Liver (tissue), 9 donors: ENCODE measurements around the gene CRHR2. TPM values are rescaled to one million over a fixed set of nuclear protein-coding genes. Genes with fewer than 3 reads are reported as not detected.

Source experiments
- DNase-seq: peaks from one replicate; pipeline ENCODE4 v3.0.0-alpha.2; 2017; ENCODE audit warnings: low spot score
- H3K27ac ChIP-seq, 2 donors: one replicate each; pipeline ENCODE4 v1.7.0; 2013; ENCODE audit warnings: inconsistent platforms in 2 of 2, low read length in 2 of 2, control low read depth in 1 of 2, low read depth in 1 of 2, mild to moderate bottlenecking in 1 of 2
- H3K27me3 ChIP-seq, 4 donors: one replicate each; pipeline versions ENCODE4 v1.6.1 to v1.7.0; 2013; ENCODE audit warnings: low read length in 3 of 4, inconsistent platforms in 1 of 4, mild to moderate bottlenecking in 1 of 4, moderate library complexity in 1 of 4; ENCODE audit not compliant: control insufficient read depth in 4 of 4, insufficient read depth in 4 of 4
- H3K36me3 ChIP-seq, 4 donors: one replicate each; pipeline versions ENCODE4 v1.6.1 to v1.7.0; 2013; ENCODE audit warnings: low read length in 3 of 4, mild to moderate bottlenecking in 3 of 4, low read depth in 1 of 4, moderate library complexity in 1 of 4; ENCODE audit not compliant: control insufficient read depth in 4 of 4, insufficient read depth in 3 of 4
- H3K4me1 ChIP-seq, 4 donors: one replicate each; pipeline versions ENCODE4 v1.6.1 to v1.7.0; 2013; ENCODE audit warnings: low read length in 3 of 4, mild to moderate bottlenecking in 3 of 4, moderate library complexity in 1 of 4; ENCODE audit not compliant: control insufficient read depth in 4 of 4, insufficient read depth in 4 of 4
- H3K4me3 ChIP-seq, 3 donors: one replicate each; pipeline versions ENCODE4 v1.6.1 to v1.7.0; 2013; ENCODE audit warnings: low read length in 3 of 3, control low read depth in 1 of 3, low read depth in 1 of 3, mild to moderate bottlenecking in 1 of 3
- H3K9ac ChIP-seq, 2 donors: one replicate each; pipeline ENCODE4 v1.7.0; 2013; ENCODE audit warnings: low read length in 2 of 2, mild to moderate bottlenecking in 2 of 2, moderate library complexity in 2 of 2, control low read depth in 1 of 2, low read depth in 1 of 2
- H3K9me3 ChIP-seq, 4 donors: one replicate each; pipeline versions ENCODE4 v1.6.1 to v1.7.0; 2013; ENCODE audit warnings: low read length in 3 of 4; ENCODE audit not compliant: control insufficient read depth in 4 of 4
- ATF3 ChIP-seq: IDR thresholded peaks from 2 replicates; pipeline ENCODE4 v1.6.1; 2016; ENCODE audit warnings: antibody characterized with exemption
- CTCF ChIP-seq: fragments of 150-350 bp; IDR thresholded peaks from 2 replicates; pipeline ENCODE4 v1.5.1; 2017; ENCODE audit warnings: improper control_type of control experiment, low read depth, low read length; ENCODE audit not compliant: missing input control
- FOXA1 ChIP-seq: IDR thresholded peaks from 2 replicates; pipeline ENCODE4 v1.6.1; 2016; ENCODE audit warnings: antibody characterized with exemption
- FOXA2 ChIP-seq: IDR thresholded peaks from 2 replicates; pipeline ENCODE4 v1.6.1; 2016; ENCODE audit warnings: antibody characterized with exemption
- HNF4A ChIP-seq, 2 donors: conservative IDR thresholded peaks; 2 replicates each; pipeline ENCODE4 v1.6.1; 2016; ENCODE audit warnings: antibody characterized with exemption in 2 of 2, mild to moderate bottlenecking in 2 of 2
- JUND ChIP-seq, 2 donors: IDR thresholded peaks; 2 replicates each; pipeline ENCODE4 v1.6.1; 2016; ENCODE audit warnings: antibody characterized with exemption in 2 of 2
- MAX ChIP-seq: IDR thresholded peaks from 2 replicates; pipeline ENCODE4 v1.6.1; 2016; ENCODE audit warnings: antibody characterized with exemption
- NR2F2 ChIP-seq: IDR thresholded peaks from 2 replicates; pipeline ENCODE4 v1.6.1; 2016; ENCODE audit warnings: antibody characterized with exemption
- RAD21 ChIP-seq, 2 donors: IDR thresholded peaks; 2 replicates each; pipeline ENCODE4 v1.6.1; 2016; ENCODE audit warnings: antibody characterized with exemption in 2 of 2, mild to moderate bottlenecking in 2 of 2
- REST ChIP-seq: IDR thresholded peaks from 2 replicates; pipeline ENCODE4 v1.6.1; 2016; ENCODE audit warnings: antibody characterized with exemption, mild to moderate bottlenecking
- SP1 ChIP-seq: IDR thresholded peaks from 2 replicates; pipeline ENCODE4 v1.6.1; 2018; ENCODE audit warnings: antibody characterized with exemption, mild to moderate bottlenecking
- TAF1 ChIP-seq: conservative IDR thresholded peaks from 2 replicates; pipeline ENCODE4 v1.6.1; 2016; ENCODE audit warnings: antibody characterized with exemption, mild to moderate bottlenecking
- YY1 ChIP-seq: IDR thresholded peaks from 2 replicates; pipeline ENCODE4 v1.6.1; 2016; ENCODE audit warnings: antibody characterized with exemption, mild to moderate bottlenecking
- WGBS: extraction: QIAGEN DNeasy Blood & Tissue Kit; methylation state at CpG from one replicate; pipeline ENCODE4 v1.1.7; 2013; 5-methylcytosine and 5-hydroxymethylcytosine counted together
- polyA plus RNA-seq, 2 donors: library from polyadenylated mRNA; stranded (reverse) in 1 of 2; unstranded in 1 of 2; fragments of 200-250 nt in 1 of 2; fragments of >200 nt in 1 of 2; fragmentation: Nextera tagmentation in 1 of 2; extraction: Ambion mirVana in 1 of 2; gene quantifications; one replicate each; pipeline versions ENCODE4 v1.2.1 to v1.2.3, GENCODE V29; 2013 to 2015
- total RNA-seq, 2 donors: library from RNA; depleted of rRNA; stranded (reverse); fragments of >200 nt; gene quantifications; one replicate each; pipeline ENCODE4 v1.2.3, GENCODE V29; 2014
- donor health status: healthy.
- donor health status: healthy.
- donor health status: healthy.
- donor health status: healthy.
- donor health status: healthy.

CRHR2 gene
- total and polyA plus RNA-seq, 4 donors: not detected

GRCh38 chr7:30674876-30675275 is 7.4 kb downstream of the CRHR2 start:
- Histone ChIP-seq H3K4me1 (no peaks in the 10 kb centered on the region), H3K27me3 (peaks cover 0 to 2% (median under 1%) of the 10 kb centered on the region in 4 donors), H3K9ac (no peak overlapping the region), H3K4me3 (no peak overlapping the region), H3K9me3 (no peaks in the 10 kb centered on the region), H3K36me3 (no peaks in the 10 kb centered on the region), H3K27ac (no peak overlapping the region)
- DNase-seq: no peak
- WGBS: 48% methylated on average over 2 of the region's 2 CpGs
- no peak for TF ChIP-seq FOXA2
- TF ChIP-seq MAX: no peak
- no peak for TF ChIP-seq JUND (IDR thresholded peaks at IDR 0.05)
- TF ChIP-seq ATF3: no peak
- TF ChIP-seq NR2F2: no peak
- no peak for TF ChIP-seq CTCF
- no peak for TF ChIP-seq RAD21 (IDR thresholded peaks at IDR 0.05)
- TF ChIP-seq HNF4A (conservative IDR thresholded peaks at IDR 0.05): no peak
- no peak for TF ChIP-seq YY1
- TF ChIP-seq TAF1: no peak

- DNase-seq: no peak
- no peaks in the 10 kb centered on the region for H3K36me3 ChIP-seq
- no peaks in the 10 kb centered on the region for H3K4me1 ChIP-seq
- no peak for TF ChIP-seq JUND (IDR thresholded peaks at IDR 0.05)
- no peak for TF ChIP-seq FOXA1
- TF ChIP-seq REST: no peak
- TF ChIP-seq ATF3: no peak
- TF ChIP-seq MAX: no peak
- TF ChIP-seq NR2F2: no peak
- no peak for TF ChIP-seq SP1
- H3K27ac ChIP-seq: no peak overlapping the region
- no peaks in the 10 kb centered on the region for H3K9me3 ChIP-seq
- H3K4me3 ChIP-seq: no peak overlapping the region
- H3K27me3 ChIP-seq: no peaks in the 10 kb centered on the region
- WGBS: 63% methylated on average over 1 of the region's 1 CpG
- H3K9ac ChIP-seq: no peak overlapping the region
These were observed 7.8 kb downstream of the CRHR2 start for GRCh38 chr7:30674420-30674819.
